IMR-90 (cell line): ENCODE measurements around the gene KRT6B. TPM values are rescaled to one million over a fixed set of nuclear protein-coding genes. Genes with fewer than 3 reads are reported as not detected.

Experiments
- ATAC-seq: fragments of 200-7000 bp; cut with Tn5 transposase; 2 replicates; pipeline ENCODE4 v1.9.1; 2020; ENCODE audit warnings: low read depth, mild to moderate bottlenecking, moderate library complexity
- BruUV-seq: library from RNA; stranded (reverse); fragments of 400-500 nt; replicated peaks from 2 replicates; lab custom pipeline; 2021; lab: Mats Ljungman, UMichigan
- CTCF ChIA-PET: fragments of 300-600 bp; formaldehyde crosslinking; extraction: SDS; loops from one replicate; lab custom pipeline; 2021; ENCODE audit warnings: antibody characterized with exemption; lab: Yijun Ruan, JAX
- POLR2A ChIA-PET: fragments of 300-600 bp; sonication (Branson Sonifier 250); formaldehyde crosslinking; loops from one replicate; lab custom pipeline; 2022; ENCODE audit warnings: antibody characterized with exemption; ENCODE audit not compliant: unreplicated experiment; lab: Charles Lee
- DNase-seq: peaks from one replicate; pipeline ENCODE4 v3.0.0; 2013
- H2AFZ ChIP-seq: replicated peaks from 2 replicates; pipeline ENCODE3; 2013; ENCODE audit warnings: low read length, mild to moderate bottlenecking; ENCODE audit not compliant: poor library complexity
- H2AK5ac ChIP-seq: 2 replicates; pipeline ENCODE4 v1.6.1; 2013; ENCODE audit warnings: low read depth, low read length, inconsistent platforms
- H2AK9ac ChIP-seq: replicated peaks from 2 replicates; pipeline ENCODE3; 2013; ENCODE audit warnings: mild to moderate bottlenecking, low read depth, low read length, moderate library complexity; ENCODE audit not compliant: poor library complexity
- H2BK120ac ChIP-seq: 2 replicates; pipeline ENCODE4 v1.6.1; 2013; ENCODE audit warnings: low read depth, low read length, inconsistent platforms
- H2BK15ac ChIP-seq: 3 replicates; pipeline ENCODE4 v1.6.1; 2013; ENCODE audit warnings: low read depth, low read length, inconsistent platforms
- H2BK20ac ChIP-seq: 2 replicates; pipeline ENCODE4 v1.6.1; 2013; ENCODE audit warnings: low read depth, mild to moderate bottlenecking, inconsistent platforms, low read length, moderate library complexity
- H2BK5ac ChIP-seq: 2 replicates; pipeline ENCODE4 v1.6.1; 2013; ENCODE audit warnings: mild to moderate bottlenecking, low read depth, low read length, inconsistent platforms; ENCODE audit not compliant: poor library complexity, severe bottlenecking
- H3K14ac ChIP-seq: replicated peaks from 2 replicates; pipeline ENCODE4 v1.6.1; 2013; ENCODE audit warnings: low read depth, low read length, inconsistent platforms
- H3K18ac ChIP-seq: 2 replicates; pipeline ENCODE4 v1.6.1; 2013; ENCODE audit warnings: low read depth, low read length, control low read depth
- H3K23ac ChIP-seq: 2 replicates; pipeline ENCODE4 v1.6.1; 2013; ENCODE audit warnings: low read depth, low read length, inconsistent platforms
- H3K27ac ChIP-seq: 2 replicates; pipeline ENCODE4 v1.5.1; 2013; ENCODE audit warnings: mild to moderate bottlenecking, control low read depth, low read length; ENCODE audit not compliant: insufficient read depth
- H3K27me3 ChIP-seq: 2 replicates; pipeline ENCODE4 v1.6.1; 2013; ENCODE audit warnings: low read length; ENCODE audit not compliant: control insufficient read depth, insufficient read depth
- H3K36me3 ChIP-seq: 2 replicates; pipeline ENCODE4 v1.6.1; 2013; ENCODE audit warnings: low read length, mixed read lengths; ENCODE audit not compliant: control insufficient read depth, insufficient read depth
- H3K4ac ChIP-seq: 2 replicates; pipeline ENCODE4 v1.6.1; 2013; ENCODE audit warnings: low read depth, low read length, inconsistent platforms
- H3K4me1 ChIP-seq: 2 replicates; pipeline ENCODE4 v1.6.1; 2013; ENCODE audit warnings: low read length, mixed read lengths; ENCODE audit not compliant: control insufficient read depth, insufficient read depth
- H3K4me2 ChIP-seq: 2 replicates; pipeline ENCODE4 v1.6.1; 2013; ENCODE audit warnings: low read depth, mild to moderate bottlenecking, control low read depth, low read length, moderate library complexity
- H3K4me3 ChIP-seq: 2 replicates; pipeline ENCODE4 v1.5.1; 2013; ENCODE audit warnings: low read depth, mild to moderate bottlenecking, control low read depth, low read length, moderate library complexity; ENCODE audit not compliant: insufficient read depth
- H3K56ac ChIP-seq: 2 replicates; pipeline ENCODE4 v1.6.1; 2013; ENCODE audit warnings: low read length, inconsistent platforms; ENCODE audit not compliant: insufficient read depth; ENCODE audit errors: extremely low read depth
- H3K79me1 ChIP-seq, 2 experiments: 2 replicates each; pipeline ENCODE4 v1.6.1; 2013; ENCODE audit warnings: low read length in 2 of 2, inconsistent platforms in 1 of 2, low read depth in 1 of 2
- H3K9ac ChIP-seq: 2 replicates; pipeline ENCODE4 v1.6.1; 2013; ENCODE audit warnings: low read depth, low read length, control low read depth
- H3K9me1 ChIP-seq: 2 replicates; pipeline ENCODE4 v1.6.1; 2013; ENCODE audit warnings: low read length, inconsistent platforms; ENCODE audit not compliant: insufficient read depth
- H3K9me3 ChIP-seq: 2 replicates; pipeline ENCODE4 v1.6.1; 2013; ENCODE audit warnings: low read length; ENCODE audit not compliant: control insufficient read depth, insufficient read depth
- H4K20me1 ChIP-seq: 2 replicates; pipeline ENCODE4 v1.6.1; 2013; ENCODE audit warnings: low read length, inconsistent platforms; ENCODE audit not compliant: insufficient read depth
- H4K5ac ChIP-seq: 2 replicates; pipeline ENCODE4 v1.6.1; 2013; ENCODE audit warnings: mild to moderate bottlenecking, low read depth, low read length, control low read depth
- H4K8ac ChIP-seq, 2 experiments: 2 replicates each; pipeline ENCODE4 v1.6.1; 2013; ENCODE audit warnings: low read depth in 2 of 2, low read length in 2 of 2, control low read depth in 1 of 2, inconsistent platforms in 1 of 2
- H4K91ac ChIP-seq: 2 replicates; pipeline ENCODE4 v1.6.1; 2013; ENCODE audit warnings: low read depth, low read length, inconsistent platforms; ENCODE audit not compliant: insufficient read depth
- WGBS, 2 experiments: methylation state at CpG; one replicate each; pipeline versions ENCODE4 v1.1.5 to v1.1.7; 2013; ENCODE audit warnings: missing lambda C conversion rate in 2 of 2; ENCODE audit not compliant: insufficient read length in 1 of 2; ENCODE audit errors: extremely low coverage in 2 of 2; 5-methylcytosine and 5-hydroxymethylcytosine counted together
- dilution Hi-C: fragments of 300-500 bp; cut with HindIII; formaldehyde crosslinking; loops from one replicate; pipeline ENCODE4 v1.14.3; 2018; ENCODE audit warnings: low sequenced_read_pairs; ENCODE audit not compliant: unreplicated experiment
- in situ Hi-C: fragments of 300-500 bp; cut with MboI; formaldehyde crosslinking; loops from 3 replicates; pipeline ENCODE4 v1.14.3; 2019; ENCODE audit warnings: low sequenced_read_pairs, inconsistent platforms, mixed read lengths
- intact Hi-C: fragments of 100-400 bp; cut with micrococcal nuclease; formaldehyde crosslinking; loops from 2 replicates; pipeline ENCODE4 v1.10.0; 2022
- polyA plus RNA-seq, 3 experiments: library from polyadenylated mRNA; depleted of rRNA; stranded (reverse); fragments of >200 nt; gene quantifications; 2 replicates each; pipeline ENCODE4 v1.2.3, GENCODE V29; 2012; ENCODE audit warnings: low replicate concordance in 1 of 3
- total RNA-seq: library from RNA; depleted of rRNA; stranded (reverse); fragments of >200 nt; gene quantifications from 2 replicates; pipeline ENCODE4 v1.2.3, GENCODE V29; 2012
- TF ChIP-seq, protein P1 (sequence below): conservative IDR thresholded peaks from 2 replicates; pipeline ENCODE4 v1.5.1; 2012; ENCODE audit warnings: mild to moderate bottlenecking, low read depth, low read length, improper control_type of control experiment

KRT6B gene
- total and polyA plus RNA-seq, 2 of the 4 experiments (the other 2 are of a cell fraction): not detected

DNA sequence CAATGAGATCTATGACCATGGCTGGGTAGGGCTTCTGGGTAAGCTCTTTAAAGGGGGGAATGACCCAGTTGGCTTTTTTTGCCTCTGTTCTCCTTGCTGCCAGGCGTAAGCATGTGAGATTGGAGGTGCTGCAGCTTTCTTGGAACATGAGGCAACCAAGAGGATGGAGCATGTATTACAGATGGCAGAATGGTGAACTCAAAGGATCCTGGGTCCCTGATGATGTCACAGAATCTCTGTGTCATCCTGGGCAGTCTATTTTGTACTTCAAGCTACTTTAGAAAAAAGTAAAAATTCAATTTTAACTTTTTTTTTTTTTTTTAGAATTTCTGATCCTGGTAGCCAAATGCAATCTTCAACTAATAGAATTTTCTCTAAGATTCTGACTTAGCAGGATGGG is 53.8 kb downstream of the KRT6B start:
- POLR2A ChIA-PET: no interaction called here

More for the DNA sequence above, 53.8 kb downstream of the KRT6B start:
- H4K91ac ChIP-seq: no peak overlapping the region
- no peaks in the 10 kb centered on the region for H3K4me1 ChIP-seq
- H3K36me3 ChIP-seq: no peaks in the 10 kb centered on the region
- no peak overlapping the region for H2BK15ac ChIP-seq
- H3K79me1 ChIP-seq: no peaks in the 10 kb centered on the region
- CTCF ChIA-PET: no interaction called here
- DNase-seq: no peak
- H3K9ac ChIP-seq: no peak overlapping the region
- no peaks in the 10 kb centered on the region for H3K9me1 ChIP-seq
- no peak overlapping the region for H3K4me2 ChIP-seq
- TF ChIP-seq, protein P1, sequence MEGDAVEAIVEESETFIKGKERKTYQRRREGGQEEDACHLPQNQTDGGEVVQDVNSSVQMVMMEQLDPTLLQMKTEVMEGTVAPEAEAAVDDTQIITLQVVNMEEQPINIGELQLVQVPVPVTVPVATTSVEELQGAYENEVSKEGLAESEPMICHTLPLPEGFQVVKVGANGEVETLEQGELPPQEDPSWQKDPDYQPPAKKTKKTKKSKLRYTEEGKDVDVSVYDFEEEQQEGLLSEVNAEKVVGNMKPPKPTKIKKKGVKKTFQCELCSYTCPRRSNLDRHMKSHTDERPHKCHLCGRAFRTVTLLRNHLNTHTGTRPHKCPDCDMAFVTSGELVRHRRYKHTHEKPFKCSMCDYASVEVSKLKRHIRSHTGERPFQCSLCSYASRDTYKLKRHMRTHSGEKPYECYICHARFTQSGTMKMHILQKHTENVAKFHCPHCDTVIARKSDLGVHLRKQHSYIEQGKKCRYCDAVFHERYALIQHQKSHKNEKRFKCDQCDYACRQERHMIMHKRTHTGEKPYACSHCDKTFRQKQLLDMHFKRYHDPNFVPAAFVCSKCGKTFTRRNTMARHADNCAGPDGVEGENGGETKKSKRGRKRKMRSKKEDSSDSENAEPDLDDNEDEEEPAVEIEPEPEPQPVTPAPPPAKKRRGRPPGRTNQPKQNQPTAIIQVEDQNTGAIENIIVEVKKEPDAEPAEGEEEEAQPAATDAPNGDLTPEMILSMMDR: no peak
- peaks cover 45% of the 10 kb centered on the region for H3K27me3 ChIP-seq
- H2AK9ac ChIP-seq: no peak overlapping the region
- intact Hi-C loops (no loop called here), in situ Hi-C loops (no loop called here), dilution Hi-C loops (no loop called here)
- ATAC-seq: no peak
- no peak overlapping the region for H4K8ac ChIP-seq
- no peak overlapping the region for H3K14ac ChIP-seq
- no peak overlapping the region for H3K23ac ChIP-seq
- no peak overlapping the region for H3K18ac ChIP-seq
- H2BK5ac ChIP-seq: no peak overlapping the region
- H3K4me3 ChIP-seq: no peak overlapping the region
- no TSS peak for BruUV-seq
- no peak overlapping the region for H3K56ac ChIP-seq
- 50% methylated on average over 1 of the region's 1 CpG; no CpG with 5 or more reads in 1 of the 2 experiments for WGBS, 2 experiments
- no peaks in the 10 kb centered on the region for H3K9me3 ChIP-seq
- no peak overlapping the region for H2BK120ac ChIP-seq
- no peak overlapping the region for H3K27ac ChIP-seq
- H3K4ac ChIP-seq: no peak overlapping the region
- no peaks in the 10 kb centered on the region for H4K20me1 ChIP-seq
- H2AFZ ChIP-seq: no peak overlapping the region
- H2BK20ac ChIP-seq: no peak overlapping the region
- H4K5ac ChIP-seq: no peak overlapping the region
- no peak overlapping the region for H2AK5ac ChIP-seq
